Left lung (tissue), 14 donors: ENCODE data around the gene VGF. TPM values are rescaled to one million over a fixed set of nuclear protein-coding genes. Genes with fewer than 3 reads are reported as not detected.

Experiments used
- ATAC-seq: fragments of 200-7000 bp; cut with Tn5 transposase; one replicate; pipeline ENCODE4 v1.9.1; 2020; ENCODE audit warnings: moderate library complexity
- DNase-seq, 4 donors: peaks; one replicate each; pipeline ENCODE4 v3.0.0-alpha.2; 2013 to 2020
- H3K27ac ChIP-seq, 2 donors: fragments of 200-600 bp; sonication (generic) in 1 of 2; one replicate each; pipeline versions ENCODE4 v1.5.0 to v1.8.0; 2020 to 2021
- H3K27me3 ChIP-seq, 2 donors: fragments of 200-600 bp; sonication (generic) in 1 of 2; one replicate each; pipeline versions ENCODE4 v1.5.0 to v1.8.0; 2020 to 2021
- H3K36me3 ChIP-seq, 2 donors: fragments of 200-600 bp; sonication (generic) in 1 of 2; one replicate each; pipeline versions ENCODE4 v1.5.0 to v1.8.0; 2020 to 2021
- H3K4me1 ChIP-seq, 2 donors: fragments of 200-600 bp; one replicate each; pipeline ENCODE4 v1.8.0; 2021
- H3K4me3 ChIP-seq, 2 donors: fragments of 200-600 bp; sonication (generic) in 1 of 2; one replicate each; pipeline versions ENCODE4 v1.5.0 to v1.8.0; 2020 to 2021; ENCODE audit warnings: mild to moderate bottlenecking in 1 of 2
- H3K9me3 ChIP-seq, 2 donors: fragments of 200-600 bp; sonication (generic) in 1 of 2; one replicate each; pipeline versions ENCODE4 v1.5.0 to v1.8.0; 2020 to 2021
- CTCF ChIP-seq, 2 donors: fragments of 200-600 bp; sonication (generic) in 1 of 2; IDR thresholded peaks; one replicate each; pipeline versions ENCODE4 v1.5.0 to v1.8.0; 2021; ENCODE audit warnings: antibody characterized with exemption in 2 of 2
- intact Hi-C, 2 donors: fragments of 100-400 bp; cut with DNase I; formaldehyde crosslinking; loops; one replicate each; pipeline versions ENCODE4 v1.11.2 to v1.14.2; 2022
- long read RNA-seq, 12 donors: library from polyadenylated mRNA in 2 of 12; unstranded in 2 of 12; transcript quantifications; one replicate each; pipeline ENCODE4 v2.0.0 and lab custom pipeline, GENCODE V29; 2019 to 2026
- polyA plus RNA-seq, 6 donors: library from polyadenylated mRNA; unstranded; fragments of 120-200 nt; gene quantifications; one replicate each; pipeline ENCODE4 v1.2.1, GENCODE V29; 2013; ENCODE audit not compliant: insufficient read length in 6 of 6
- total RNA-seq, 2 donors: library from RNA; stranded (reverse); fragmentation: NEBNext Ultra II Directional; extraction: Animal tissue kit (Norgen Biotek cat#: 25700); gene quantifications; one replicate each; pipeline ENCODE4 v1.2.1, GENCODE V29; 2021
- donor health status: DM: no; HTN: yes; CAD: no.
- donor health status: DM: no; HTN: no; CAD: no.

VGF gene
- total RNA-seq (not detected), polyA plus RNA-seq (1 to 10 TPM in 2 of 6 donors, under 1 TPM in 4; 0.82 to 1.4 (median 0.95) TPM)
- long read RNA-seq, donor 1, partial matches to known transcripts, result 0 of 1 reads
- long read RNA-seq, donor 1, other reads (novel, unspliced or antisense), result 0 of 1 reads
- long read RNA-seq, donor 2, partial matches to known transcripts, result 0 of 2 reads
- long read RNA-seq, donor 2, other reads (novel, unspliced or antisense), result 0 of 2 reads
- long read RNA-seq, donor 3, result 0 reads
- long read RNA-seq, donor 4, result 0 reads
- long read RNA-seq, donor 5, result 0 reads
- long read RNA-seq, donor 6, result 0 reads
- long read RNA-seq, donor 7, result 0 reads
- long read RNA-seq, donor 8, result 0 reads
- long read RNA-seq, donor 9, result 0 reads
- long read RNA-seq, donor 10, result 0 reads
- long read RNA-seq, donor 11, transcript VGF-201 (2 exons, 2,575 nt), result major isoform, 12 of 12 reads
- long read RNA-seq, donor 11, partial matches to known transcripts, result 0 of 12 reads
- long read RNA-seq, donor 11, other reads (novel, unspliced or antisense), result 0 of 12 reads
- long read RNA-seq, donor 12, result 0 reads

GRCh38 chr7:101165075-101165957, at the start of gene VGF:
TSS of gene VGF (minus strand) at chr7:101165569. CDS start at chr7:101164843, 726 bp downstream.
- Histone ChIP-seq H3K27ac (no peak within 1 kb of the TSS), H3K27me3 (peaks cover 73 to 96% of the 10 kb centered on the region in 2 donors), H3K4me3 (peak within 1 kb of the TSS in 1 of 2 donors; percentile 13), H3K4me1 (peaks cover 14 to 56% of the 10 kb centered on the region in 2 donors), H3K36me3 (peaks cover 0 to 11% of the 10 kb centered on the region in 2 donors), H3K9me3 (no peaks in the 10 kb centered on the region)
- peak; percentile 93 for ATAC-seq
- DNase-seq, result peak; percentile 79 to 98 (median 93)
- TF ChIP-seq CTCF (IDR thresholded peaks at IDR 0.05), result no peak
- intact Hi-C loops, result no loop called here

GRCh38 chr7:101212014-101212413, 46.6 kb upstream of the VGF start:
- no peak overlapping the region for H3K4me3 ChIP-seq
- intact Hi-C loops, result no loop called here
- TF ChIP-seq CTCF (IDR thresholded peaks at IDR 0.05), result no peak
- DNase-seq, result no peak
- peaks cover 0 to 90% of the 10 kb centered on the region in 2 donors for H3K36me3 ChIP-seq
- H3K9me3 ChIP-seq, result no peaks in the 10 kb centered on the region
- peaks cover 8 to 24% of the 10 kb centered on the region in 2 donors for H3K4me1 ChIP-seq
- no peak overlapping the region for H3K27ac ChIP-seq
- ATAC-seq, result no peak
- H3K27me3 ChIP-seq, result no peaks in the 10 kb centered on the region

GRCh38 chr7:101211501-101211900, 46.1 kb upstream of the VGF start:
- Histone ChIP-seq H3K36me3 (peaks cover 0 to 96% of the 10 kb centered on the region in 2 donors), H3K4me3 (no peak overlapping the region), H3K27me3 (no peaks in the 10 kb centered on the region), H3K9me3 (no peaks in the 10 kb centered on the region), H3K27ac (no peak overlapping the region), H3K4me1 (peaks cover 7 to 19% of the 10 kb centered on the region in 2 donors)
- no peak for TF ChIP-seq CTCF (IDR thresholded peaks at IDR 0.05)
- intact Hi-C loops, result no loop called here
- DNase-seq (no peak), ATAC-seq (no peak)

GRCh38 chr7:101210143-101210542, 44.8 kb upstream of the VGF start:
- Histone ChIP-seq H3K9me3 (no peaks in the 10 kb centered on the region), H3K4me1 (peaks cover 0 to 6% of the 10 kb centered on the region in 2 donors), H3K27me3 (no peaks in the 10 kb centered on the region), H3K4me3 (no peak overlapping the region), H3K27ac (no peak overlapping the region), H3K36me3 (peaks cover 0 to 96% of the 10 kb centered on the region in 2 donors)
- DNase-seq, result no peak
- no peak for TF ChIP-seq CTCF (IDR thresholded peaks at IDR 0.05)
- no peak for ATAC-seq
- intact Hi-C loops, result no loop called here
